Heart left ventricle (tissue), 16 donors: ENCODE data around the gene PGK2. TPM values are rescaled to one million over a fixed set of nuclear protein-coding genes. Genes with fewer than 3 reads are reported as not detected.

Experiments used
- ATAC-seq, 4 donors: fragments of 200-7000 bp; cut with Tn5 transposase; one replicate each; pipeline ENCODE4 v1.9.1; 2020 to 2022; ENCODE audit warnings: moderate library complexity in 4 of 4, mild to moderate bottlenecking in 3 of 4, moderate number of reproducible peaks in 1 of 4
- DNase-seq, 5 donors: peaks; one replicate each; pipeline ENCODE4 v3.0.0-alpha.2; 2020
- H3K27ac ChIP-seq, 12 donors: fragments of 200-600 bp; sonication (generic) in 4 of 12; one replicate each; pipeline versions ENCODE4 v1.5.0 to v1.8.0; 2016 to 2022; ENCODE audit warnings: mild to moderate bottlenecking in 2 of 12
- H3K27me3 ChIP-seq, 9 donors: fragments of 200-600 bp; sonication (generic) in 2 of 9; one replicate each; pipeline versions ENCODE4 v1.5.1 to v1.8.0; 2016 to 2022; ENCODE audit warnings: mild to moderate bottlenecking in 3 of 9
- H3K36me3 ChIP-seq, 9 donors: fragments of 200-600 bp; sonication (generic) in 2 of 9; one replicate each; pipeline versions ENCODE4 v1.5.0 to v1.8.0; 2018 to 2022; ENCODE audit warnings: mild to moderate bottlenecking in 2 of 9
- H3K4me1 ChIP-seq, 12 donors: fragments of 200-600 bp; sonication (generic) in 4 of 12; one replicate each; pipeline versions ENCODE4 v1.5.0 to v1.8.0; 2016 to 2022; ENCODE audit warnings: mild to moderate bottlenecking in 3 of 12
- H3K4me3 ChIP-seq, 12 donors: fragments of 200-600 bp; sonication (generic) in 4 of 12; one replicate each; pipeline versions ENCODE4 v1.5.0 to v1.8.0; 2017 to 2022; ENCODE audit warnings: mild to moderate bottlenecking in 9 of 12, moderate library complexity in 4 of 12
- H3K9me3 ChIP-seq, 12 donors: fragments of 200-600 bp; sonication (generic) in 4 of 12; one replicate each; pipeline versions ENCODE4 v1.5.0 to v1.8.0; 2016 to 2022; ENCODE audit warnings: mild to moderate bottlenecking in 1 of 12
- POLR2A ChIP-seq, 2 donors: fragments of 450-650 bp; IDR thresholded peaks; one replicate each; pipeline ENCODE4 v1.6.1; 2017; ENCODE audit warnings: antibody characterized with exemption in 2 of 2, mild to moderate bottlenecking in 2 of 2, moderate library complexity in 2 of 2
- WGBS, 4 donors: extraction: QIAGEN DNeasy Blood & Tissue Kit in 2 of 4; methylation state at CpG; one replicate each; pipeline versions ENCODE4 v1.1.5 to v1.1.7; 2013 to 2018; 5-methylcytosine and 5-hydroxymethylcytosine counted together
- intact Hi-C, 10 donors: fragments of 100-400 bp; cut with DNase I; formaldehyde crosslinking; loops; one replicate each; pipeline versions ENCODE4 v1.11.1 to v1.14.2; 2022
- polyA plus RNA-seq, 2 donors: library from polyadenylated mRNA; stranded (reverse); fragments of 200-250 nt; gene quantifications; one replicate each; pipeline ENCODE4 v1.2.3, GENCODE V29; 2013
- total RNA-seq, 9 donors: library from RNA; depleted of rRNA in 2 of 9; stranded (reverse); fragments of >200 nt in 2 of 9; fragmentation: NEBNext Ultra II Directional in 3 of 9; extraction: Animal tissue kit (Norgen Biotek cat#: 25700) in 3 of 9; gene quantifications; one replicate each; pipeline versions ENCODE4 v1.1.0 to v1.2.4, GENCODE V29; 2016 to 2023
- TF ChIP-seq, protein P1 (sequence below), 12 donors: fragments of 200-600 bp; sonication (generic) in 4 of 12; IDR thresholded peaks; one replicate each; pipeline versions ENCODE4 v1.5.0 to v1.8.0; 2018 to 2022; ENCODE audit warnings: antibody characterized with exemption in 12 of 12, mild to moderate bottlenecking in 5 of 12
- donor health status: ischemic (EF 13 %, LVEDD 7.1; RV severe dilation, severe dysfunction).
- donor health status: healthy with polysubstance abuse.
- donor health status: DM: no; HTN: yes; CAD: no.
- donor health status: DM: no; HTN: no; CAD: no.
- donor health status: ischemic (EF 25% LVEDD 6.9; RV normal size, moderate dysfunction).
- donor health status: ischemic (EF 25% LVEDD 5.7; RV mildly dilated, moderate dysfunction).
- donor health status: healthy.
- donor health status: DM: yes; HTN: yes; CAD: no.
- donor health status: ischemic (EF 35%, LVEDD 5.7; RV mildly dilated, moderate dysfunction).
- donor health status: nonischemic (EF 11% LVEDD 7.7; RV severe dilation, severe dysfunction).
- donor health status: DM: yes; HTN: yes; CAD: no.
- donor health status: PGD.
- donor health status: ischemic (EF 29% LVEDD 5.4; RV normal size, mild dysfunction).
- donor health status: nonischemic (EF 23%, LVEDD 6.1; RV moderate dilation, normal function).

PGK2 gene
- total and polyA plus RNA-seq, 11 donors, result not detected

DNA sequence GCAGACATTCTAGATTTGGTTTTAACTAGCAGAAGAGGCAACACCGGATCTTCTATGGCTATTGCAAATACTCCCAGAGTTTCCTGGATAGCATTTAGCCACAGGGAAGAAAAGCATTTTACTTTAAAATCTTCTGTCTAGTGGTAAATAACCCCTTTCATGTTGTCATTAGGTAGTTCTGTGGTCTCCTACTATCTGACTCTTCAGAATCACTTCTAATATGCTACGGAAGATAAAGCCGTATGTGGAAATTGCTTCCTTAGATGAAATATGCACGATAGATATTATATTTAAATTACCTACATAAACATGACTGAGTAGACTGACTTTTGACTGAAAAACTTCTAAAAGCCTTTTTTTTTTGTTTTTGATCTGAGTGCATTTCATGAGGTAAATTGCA, 43.7 kb downstream of the PGK2 start:
- WGBS, 4 donors, result 66 to 75% (median 71%) methylated on average over 4 of the region's 4 CpGs

DNA sequence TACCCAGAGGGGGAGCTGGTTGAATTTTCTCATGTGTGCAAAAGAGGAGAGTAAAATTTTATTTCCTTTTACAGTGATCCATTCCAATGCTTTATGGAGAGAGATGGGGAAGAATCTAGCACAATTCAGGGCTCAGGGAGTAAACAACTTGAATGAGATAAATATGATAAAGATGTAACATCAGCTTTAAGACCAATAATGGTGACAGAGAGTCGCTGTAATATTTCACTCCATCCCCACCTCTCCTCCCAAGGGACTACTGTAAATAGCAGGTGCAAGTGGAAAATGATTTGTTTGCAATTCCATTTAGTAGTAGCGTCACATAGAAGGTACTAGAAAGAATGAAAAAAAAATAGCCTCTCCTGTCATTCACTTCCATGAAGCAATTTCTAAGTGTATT, 47.7 kb downstream of the PGK2 start:
- Histone ChIP-seq H3K27me3 (no peaks in the 10 kb centered on the region), H3K36me3 (no peaks in the 10 kb centered on the region), H3K4me3 (no peak overlapping the region), H3K4me1 (no peaks in the 10 kb centered on the region), H3K9me3 (no peaks in the 10 kb centered on the region), H3K27ac (no peak overlapping the region)
- ATAC-seq (no peak), DNase-seq (no peak)
- 70 to 78% (median 76%) methylated on average over 2 of the region's 2 CpGs for WGBS, 4 donors
- no peak for TF ChIP-seq POLR2A (IDR thresholded peaks at IDR 0.05)
- TF ChIP-seq, protein P1, sequence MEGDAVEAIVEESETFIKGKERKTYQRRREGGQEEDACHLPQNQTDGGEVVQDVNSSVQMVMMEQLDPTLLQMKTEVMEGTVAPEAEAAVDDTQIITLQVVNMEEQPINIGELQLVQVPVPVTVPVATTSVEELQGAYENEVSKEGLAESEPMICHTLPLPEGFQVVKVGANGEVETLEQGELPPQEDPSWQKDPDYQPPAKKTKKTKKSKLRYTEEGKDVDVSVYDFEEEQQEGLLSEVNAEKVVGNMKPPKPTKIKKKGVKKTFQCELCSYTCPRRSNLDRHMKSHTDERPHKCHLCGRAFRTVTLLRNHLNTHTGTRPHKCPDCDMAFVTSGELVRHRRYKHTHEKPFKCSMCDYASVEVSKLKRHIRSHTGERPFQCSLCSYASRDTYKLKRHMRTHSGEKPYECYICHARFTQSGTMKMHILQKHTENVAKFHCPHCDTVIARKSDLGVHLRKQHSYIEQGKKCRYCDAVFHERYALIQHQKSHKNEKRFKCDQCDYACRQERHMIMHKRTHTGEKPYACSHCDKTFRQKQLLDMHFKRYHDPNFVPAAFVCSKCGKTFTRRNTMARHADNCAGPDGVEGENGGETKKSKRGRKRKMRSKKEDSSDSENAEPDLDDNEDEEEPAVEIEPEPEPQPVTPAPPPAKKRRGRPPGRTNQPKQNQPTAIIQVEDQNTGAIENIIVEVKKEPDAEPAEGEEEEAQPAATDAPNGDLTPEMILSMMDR (IDR thresholded peaks at IDR 0.05), result no peak
- intact Hi-C loops, result no loop called here

More for the DNA sequence above, 43.7 kb downstream of the PGK2 start:
- no peak overlapping the region for H3K27ac ChIP-seq
- H3K27me3 ChIP-seq, result no peaks in the 10 kb centered on the region
- H3K4me1 ChIP-seq, result no peaks in the 10 kb centered on the region
- DNase-seq (no peak), ATAC-seq (no peak)
- intact Hi-C loops, result no loop called here
- H3K36me3 ChIP-seq, result no peaks in the 10 kb centered on the region
- H3K4me3 ChIP-seq, result no peak overlapping the region
- no peaks in the 10 kb centered on the region for H3K9me3 ChIP-seq
- TF ChIP-seq, protein P1 (IDR thresholded peaks at IDR 0.05), result no peak
- TF ChIP-seq POLR2A (IDR thresholded peaks at IDR 0.05), result no peak

DNA sequence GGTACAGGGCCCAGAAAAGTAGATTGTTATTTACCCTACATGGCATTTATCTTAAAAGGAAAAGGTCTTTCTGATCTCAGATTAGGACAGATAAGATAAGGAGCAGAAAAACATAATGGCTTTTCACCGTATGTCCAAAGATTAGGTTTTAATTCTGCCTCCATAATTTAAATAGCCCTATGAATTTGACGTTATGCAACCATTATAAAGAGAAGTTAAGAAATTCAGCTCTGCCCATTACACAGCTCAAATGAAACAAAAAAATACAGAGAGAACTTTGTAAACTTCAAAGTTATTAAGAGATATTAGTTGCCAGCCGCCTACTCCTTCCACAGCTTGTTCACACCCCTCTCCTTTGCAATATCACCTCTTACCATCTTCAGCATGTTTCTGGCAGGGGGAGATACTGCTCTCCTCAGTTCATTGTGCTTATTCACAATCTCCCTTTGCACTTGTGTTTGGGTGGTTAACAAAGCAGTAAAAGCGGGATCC, 51.0 kb downstream of the PGK2 start:
- intact Hi-C loops, result no loop called here
- no peaks in the 10 kb centered on the region for H3K36me3 ChIP-seq
- no peaks in the 10 kb centered on the region for H3K27me3 ChIP-seq
- DNase-seq (no peak), ATAC-seq (no peak)
- H3K27ac ChIP-seq, result no peak overlapping the region
- H3K4me1 ChIP-seq, result no peaks in the 10 kb centered on the region
- no peak overlapping the region for H3K4me3 ChIP-seq
- H3K9me3 ChIP-seq, result no peaks in the 10 kb centered on the region
- TF ChIP-seq POLR2A (IDR thresholded peaks at IDR 0.05), result no peak
- TF ChIP-seq, protein P1 (IDR thresholded peaks at IDR 0.05), result no peak
- 38 to 42% (median 41%) methylated on average over 4 of the region's 4 CpGs for WGBS, 4 donors

Other genes starting within 250 kb of the PGK2 start
- gene C6orf141, start 236.6 kb downstream of the PGK2 start, total RNA-seq, result 1 to 10 TPM in 1 of 9 donors, under 1 TPM in 2, not detected in 6; 0.51 to 1.2 (median 0.97) TPM
- under 1 TPM; 0.28 to 0.42 TPM for gene C6orf141, start 236.6 kb downstream of the PGK2 start, polyA plus RNA-seq
- 1 to 10 TPM in 2 of 9 donors, under 1 TPM in 3, not detected in 4; 0.16 to 2.6 (median 0.44) TPM for gene RHAG, start 150.4 kb downstream of the PGK2 start, total RNA-seq
- under 1 TPM; 0.22 to 0.53 TPM for gene RHAG, start 150.4 kb downstream of the PGK2 start, polyA plus RNA-seq
- not detected for gene CRISP2, start 73.7 kb downstream of the PGK2 start, total RNA-seq
- gene CRISP2, start 73.7 kb downstream of the PGK2 start, polyA plus RNA-seq, result not detected
- gene CRISP3, start 42.9 kb downstream of the PGK2 start, total RNA-seq, result under 1 TPM in 1 of 9 donors, not detected in 8; 0.69 TPM
- under 1 TPM in 1 of 2 donors, not detected in 1; 0.04 TPM for gene CRISP3, start 42.9 kb downstream of the PGK2 start, polyA plus RNA-seq
- gene CRISP1, start 79.2 kb upstream of the PGK2 start, total RNA-seq, result not detected
- gene CRISP1, start 79.2 kb upstream of the PGK2 start, polyA plus RNA-seq, result not detected
- gene DEFB114, start 176.9 kb upstream of the PGK2 start, total RNA-seq, result not detected
- not detected for gene DEFB114, start 176.9 kb upstream of the PGK2 start, polyA plus RNA-seq
- gene DEFB113, start 182.3 kb upstream of the PGK2 start, total RNA-seq, result not detected
- not detected for gene DEFB113, start 182.3 kb upstream of the PGK2 start, polyA plus RNA-seq
- gene DEFB110, start 234.7 kb upstream of the PGK2 start, total RNA-seq, result not detected
- not detected for gene DEFB110, start 234.7 kb upstream of the PGK2 start, polyA plus RNA-seq